Ovary (tissue), 9 donors: Measurements from ENCODE around the gene NR2F2. TPM values are rescaled to one million over a fixed set of nuclear protein-coding genes. Genes with fewer than 3 reads are reported as not detected.
A peak's percentile ranks its signal among the peaks of the same experiment; 100 is the strongest.

Experiments
- DNase-seq, 5 donors: peaks; one replicate each; pipeline ENCODE4 v3.0.0-alpha.2; 2019 to 2020
- H3K27ac ChIP-seq, 2 donors: fragments of 200-600 bp; one replicate each; pipeline versions ENCODE4 v1.5.1 to v1.8.0; 2019 to 2022
- H3K27me3 ChIP-seq: fragments of 200-600 bp; one replicate; pipeline ENCODE4 v1.8.0; 2022
- H3K36me3 ChIP-seq: fragments of 200-600 bp; sonication (generic); one replicate; pipeline ENCODE4 v1.5.1; 2019
- H3K4me1 ChIP-seq: one replicate; pipeline ENCODE4 v1.8.1; 2013; ENCODE audit warnings: mild to moderate bottlenecking, moderate library complexity; ENCODE audit not compliant: insufficient read depth
- H3K4me3 ChIP-seq: fragments of 200-600 bp; sonication (generic); one replicate; pipeline ENCODE4 v1.5.1; 2017
- H3K9me3 ChIP-seq, 2 donors: fragments of 200-600 bp in 1 of 2; sonication (generic) in 1 of 2; one replicate each; pipeline versions ENCODE4 v1.5.1 to v1.8.1; 2013 to 2019; ENCODE audit warnings: mild to moderate bottlenecking in 1 of 2, moderate library complexity in 1 of 2
- CTCF ChIP-seq, 3 donors: fragments of 450-650 bp in 2 of 3; fragments of 200-600 bp in 1 of 3; IDR thresholded peaks; one replicate each; pipeline versions ENCODE4 v1.5.1 to v1.8.0; 2016 to 2022; ENCODE audit warnings: antibody characterized with exemption in 3 of 3, mild to moderate bottlenecking in 1 of 3
- EP300 ChIP-seq: sonication (generic); formaldehyde crosslinking; IDR thresholded peaks from one replicate; pipeline ENCODE4 v1.6.1; 2017; ENCODE audit warnings: antibody characterized with exemption
- POLR2A ChIP-seq: fragments of 450-650 bp; IDR thresholded peaks from one replicate; pipeline ENCODE4 v1.6.1; 2017; ENCODE audit warnings: antibody characterized with exemption, mild to moderate bottlenecking, moderate library complexity
- WGBS, 3 donors: extraction: QIAGEN DNeasy Blood & Tissue Kit in 1 of 3; methylation state at CpG; one replicate each; pipeline versions ENCODE4 v1.1.5 to v1.1.7; 2013 to 2017; 5-methylcytosine and 5-hydroxymethylcytosine counted together
- intact Hi-C, 4 donors: fragments of 100-400 bp; cut with DNase I; formaldehyde crosslinking; loops; one replicate each; pipeline versions ENCODE4 v1.11.0 to v1.15.1; 2022 to 2023
- polyA plus RNA-seq, 2 donors: library from polyadenylated mRNA; stranded (reverse); fragments of 200-250 nt in 1 of 2; fragments of 350-450 nt in 1 of 2; fragmentation: Illumina TruSeq in 1 of 2; extraction: RNeasy Lipid Tissue Mini Kit (QIAGEN cat#74804) in 1 of 2; gene quantifications; one replicate each; pipeline ENCODE4 v1.2.3, GENCODE V29; 2013 to 2014
- total RNA-seq, 7 donors: library from RNA; depleted of rRNA in 2 of 7; stranded (reverse); fragments of >200 nt in 2 of 7; fragmentation: NEBNext Ultra II Directional in 3 of 7; extraction: Animal tissue kit (Norgen Biotek cat#: 25700) in 3 of 7; gene quantifications; one replicate each; pipeline versions ENCODE4 v1.1.0 to v1.2.4, GENCODE V29; 2016 to 2023
- donor health status: DM: no; HTN: no; CAD: no; lungs with moderate emphysema.
- donor health status: DM: no; HTN: no; CAD: no.
- donor health status: Bipolar disorder and iron deficiency.
- donor health status: DM: yes; HTN: yes; CAD: no.
- donor health status: DM: no; HTN: no; CAD: no.
- donor health status: DM: yes; HTN: yes; CAD: no.

The NR2F2 gene
- total and polyA plus RNA-seq, 9 donors, result 68.6 to 424 (median 343) TPM

- 74 to 80% (median 74%) methylated on average over 2 of the region's 2 CpGs for WGBS, 3 donors
- Histone ChIP-seq H3K36me3 (no peaks in the 10 kb centered on the region), H3K9me3 (no peaks in the 10 kb centered on the region), H3K27me3 (no peaks in the 10 kb centered on the region), H3K4me3 (peak overlapping the region; percentile 8), H3K27ac (peak overlapping the region in 1 of 2 donors; percentile 18), H3K4me1 (peaks cover 6% of the 10 kb centered on the region)
- TF ChIP-seq CTCF (IDR thresholded peaks at IDR 0.05) (no peak), EP300 (no peak), POLR2A (no peak)
- no peak for DNase-seq
- intact Hi-C loops, result loop anchor here (5.0 to 10.0 kb wide), 8 partner anchors 135 to 1055 kb away; no protein-coding TSS in a partner anchor
These were observed 10.4 kb upstream of the NR2F2 start for GRCh38 chr15:96320107-96320506.

- Histone ChIP-seq H3K36me3 (no peaks in the 10 kb centered on the region), H3K4me1 (peaks cover 6% of the 10 kb centered on the region), H3K4me3 (peak overlapping the region; percentile 73), H3K9me3 (no peaks in the 10 kb centered on the region), H3K27me3 (no peaks in the 10 kb centered on the region), H3K27ac (peak overlapping the region; percentile 82 to 98)
- no peak for TF ChIP-seq EP300
- peak; percentile 51 for TF ChIP-seq POLR2A
- no peak for TF ChIP-seq CTCF (IDR thresholded peaks at IDR 0.05)
- 4 to 5% (median 4%) methylated on average over 28 of the region's 28 CpGs for WGBS, 3 donors
- peak in 4 of 5 donors; percentile 37 to 72 (median 69) for DNase-seq
- intact Hi-C loops, result loop anchor here (5.0 to 10.0 kb wide), 8 partner anchors 136 to 1056 kb away; no protein-coding TSS in a partner anchor
These were observed 9.5 kb upstream of the NR2F2 start for GRCh38 chr15:96320703-96321638.

- Histone ChIP-seq H3K27me3 (no peaks in the 10 kb centered on the region), H3K36me3 (no peaks in the 10 kb centered on the region), H3K4me3 (peak overlapping the region; percentile 73), H3K9me3 (no peaks in the 10 kb centered on the region), H3K27ac (peak overlapping the region; percentile 82 to 98), H3K4me1 (peaks cover 6% of the 10 kb centered on the region)
- WGBS, 3 donors, result 0 to 2% (median 1%) methylated on average over 47 to 64 of the region's 64 CpGs
- intact Hi-C loops, result loop anchor here (5.0 to 10.0 kb wide), 8 partner anchors 137 to 1057 kb away; no protein-coding TSS in a partner anchor
- DNase-seq, result peak; percentile 68 to 81 (median 73)
- TF ChIP-seq EP300 (no peak), POLR2A (peak; percentile 18), CTCF (IDR thresholded peaks at IDR 0.05) (peak in 2 of 3 donors; percentile 6 to 25)
These were observed 8.6 kb upstream of the NR2F2 start for GRCh38 chr15:96321639-96322535.
